Fibroblast of lung (primary cell): Measurements from ENCODE around the gene TRAF6. TPM values are rescaled to one million over a fixed set of nuclear protein-coding genes. Genes with fewer than 3 reads are reported as not detected.

Source experiments
- DNase-seq, 2 donors: peaks; one replicate each; pipeline versions ENCODE4 v3.0.0 to v3.0.0-alpha.2; 2010; ENCODE audit warnings: low read depth in 2 of 2
- H2AFZ ChIP-seq: 2 replicates; pipeline ENCODE4 v1.5.1; 2012; ENCODE audit warnings: low read length, control low read depth, inconsistent platforms
- H3K27ac ChIP-seq: 2 replicates; pipeline ENCODE4 v1.5.1; 2011; ENCODE audit warnings: low read length, control low read depth; ENCODE audit not compliant: insufficient read depth
- H3K27me3 ChIP-seq: 2 replicates; pipeline ENCODE4 v1.5.1; 2011; ENCODE audit warnings: mild to moderate bottlenecking, low read length; ENCODE audit not compliant: control insufficient read depth, insufficient read depth
- H3K36me3 ChIP-seq: 2 replicates; pipeline ENCODE4 v1.5.1; 2011; ENCODE audit warnings: low read length; ENCODE audit not compliant: control insufficient read depth, insufficient read depth
- H3K4me1 ChIP-seq: 2 replicates; pipeline ENCODE4 v1.5.1; 2011; ENCODE audit warnings: low read length; ENCODE audit not compliant: control insufficient read depth, insufficient read depth; ENCODE audit errors: extremely low read depth
- H3K4me2 ChIP-seq: 2 replicates; pipeline ENCODE4 v1.5.1; 2011; ENCODE audit warnings: low read length, control low read depth; ENCODE audit not compliant: insufficient read depth; ENCODE audit errors: extremely low read depth
- H3K4me3 ChIP-seq, 4 experiments: fragments of 200-600 bp in 1 of 4; sonication (generic) in 1 of 4; replicated peaks in 1 of 4; 2 replicates each; pipeline ENCODE4 v1.5.1; 2011 to 2016; ENCODE audit warnings: low read length in 4 of 4, low read depth in 3 of 4, mild to moderate bottlenecking in 3 of 4, control low read depth in 2 of 4, inconsistent platforms in 1 of 4, mixed read lengths in 1 of 4; ENCODE audit not compliant: insufficient read depth in 1 of 4; ENCODE audit errors: control extremely low read depth in 1 of 4
- H3K79me2 ChIP-seq: 2 replicates; pipeline ENCODE4 v1.5.1; 2012; ENCODE audit warnings: mild to moderate bottlenecking, low read length, inconsistent platforms; ENCODE audit not compliant: control insufficient read depth, insufficient read depth
- H3K9ac ChIP-seq: 2 replicates; pipeline ENCODE4 v1.5.1; 2011; ENCODE audit warnings: mild to moderate bottlenecking, low read length, control low read depth; ENCODE audit not compliant: insufficient read depth
- H3K9me3 ChIP-seq: 2 replicates; pipeline ENCODE4 v1.5.1; 2012; ENCODE audit warnings: low read depth, low read length; ENCODE audit not compliant: control insufficient read depth, insufficient read depth
- H4K20me1 ChIP-seq: 2 replicates; pipeline ENCODE4 v1.5.1; 2011; ENCODE audit warnings: low read length; ENCODE audit not compliant: control insufficient read depth, insufficient read depth; ENCODE audit errors: extremely low read depth
- EZH2 ChIP-seq: IDR thresholded peaks from 2 replicates; pipeline ENCODE4 v1.5.1; 2012; ENCODE audit warnings: low read length, control low read depth, mild to moderate bottlenecking; ENCODE audit errors: missing control alignments
- polyA plus RNA-seq, 2 donors: library from polyadenylated mRNA; depleted of rRNA in 1 of 2; stranded (reverse) in 1 of 2; unstranded in 1 of 2; fragments of >200 nt; gene quantifications; 2 replicates each; pipeline ENCODE4 v1.2.1, GENCODE V29; 2011 to 2012; ENCODE audit warnings: missing spikeins in 1 of 2
- total RNA-seq: library from RNA; depleted of rRNA; stranded (reverse); fragments of >200 nt; gene quantifications from 2 replicates; pipeline ENCODE4 v1.2.1, GENCODE V29; 2014
- TF ChIP-seq, protein P1 (sequence below), 2 donors: IDR thresholded peaks in 1 of 2; conservative IDR thresholded peaks in 1 of 2; 1 replicate in 1 of 2; 2 replicates in 1 of 2; pipeline ENCODE4 v1.5.1; 2011 to 2012; ENCODE audit warnings: low read length in 2 of 2, control low read depth in 1 of 2, inconsistent platforms in 1 of 2, low read depth in 1 of 2, mild to moderate bottlenecking in 1 of 2

The TRAF6 gene
- total and polyA plus RNA-seq, 2 donors (not counting 1 experiment from before 2014, with no cell fraction given), result 6.6 to 9.0 TPM

DNA sequence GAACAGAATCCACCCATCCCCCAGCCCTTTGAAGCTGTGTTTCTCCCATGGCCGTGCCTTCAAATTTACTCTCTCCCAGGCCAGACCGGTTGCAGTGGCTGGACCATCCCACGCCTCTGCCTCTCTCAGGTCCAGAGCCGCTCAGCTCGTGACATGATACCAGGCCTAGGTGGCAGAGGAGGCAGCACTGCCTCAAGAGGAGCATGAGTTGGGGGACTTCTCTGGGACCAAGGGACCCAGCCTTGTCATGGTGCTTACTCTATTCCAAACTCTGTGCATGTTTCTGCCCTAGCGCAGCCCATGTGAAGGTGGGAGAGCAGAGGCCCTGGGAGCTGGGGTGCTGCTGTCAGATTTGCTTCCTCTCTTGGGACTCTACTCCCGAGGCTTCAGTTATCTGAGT is 51.0 kb downstream of the TRAF6 start:
- no peaks in the 10 kb centered on the region for H3K36me3 ChIP-seq
- no peaks in the 10 kb centered on the region for H3K79me2 ChIP-seq
- H4K20me1 ChIP-seq, result no peaks in the 10 kb centered on the region
- no peak overlapping the region for H2AFZ ChIP-seq
- H3K27me3 ChIP-seq, result no peaks in the 10 kb centered on the region
- no peak overlapping the region for H3K27ac ChIP-seq
- TF ChIP-seq EZH2, result no peak
- TF ChIP-seq, protein P1, sequence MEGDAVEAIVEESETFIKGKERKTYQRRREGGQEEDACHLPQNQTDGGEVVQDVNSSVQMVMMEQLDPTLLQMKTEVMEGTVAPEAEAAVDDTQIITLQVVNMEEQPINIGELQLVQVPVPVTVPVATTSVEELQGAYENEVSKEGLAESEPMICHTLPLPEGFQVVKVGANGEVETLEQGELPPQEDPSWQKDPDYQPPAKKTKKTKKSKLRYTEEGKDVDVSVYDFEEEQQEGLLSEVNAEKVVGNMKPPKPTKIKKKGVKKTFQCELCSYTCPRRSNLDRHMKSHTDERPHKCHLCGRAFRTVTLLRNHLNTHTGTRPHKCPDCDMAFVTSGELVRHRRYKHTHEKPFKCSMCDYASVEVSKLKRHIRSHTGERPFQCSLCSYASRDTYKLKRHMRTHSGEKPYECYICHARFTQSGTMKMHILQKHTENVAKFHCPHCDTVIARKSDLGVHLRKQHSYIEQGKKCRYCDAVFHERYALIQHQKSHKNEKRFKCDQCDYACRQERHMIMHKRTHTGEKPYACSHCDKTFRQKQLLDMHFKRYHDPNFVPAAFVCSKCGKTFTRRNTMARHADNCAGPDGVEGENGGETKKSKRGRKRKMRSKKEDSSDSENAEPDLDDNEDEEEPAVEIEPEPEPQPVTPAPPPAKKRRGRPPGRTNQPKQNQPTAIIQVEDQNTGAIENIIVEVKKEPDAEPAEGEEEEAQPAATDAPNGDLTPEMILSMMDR (conservative IDR thresholded peaks at IDR 0.05 in 1 of 2, IDR thresholded peaks at IDR 0.05 in 1 of 2; ENCODE audit: low read depth in 1 of 2, low read length in 2 of 2), result no peak
- no peak overlapping the region for H3K4me3 ChIP-seq
- H3K9me3 ChIP-seq, result no peaks in the 10 kb centered on the region
- DNase-seq, result no peak
- peaks cover 25% of the 10 kb centered on the region for H3K4me1 ChIP-seq
- no peak overlapping the region for H3K9ac ChIP-seq
- no peak overlapping the region for H3K4me2 ChIP-seq

DNA sequence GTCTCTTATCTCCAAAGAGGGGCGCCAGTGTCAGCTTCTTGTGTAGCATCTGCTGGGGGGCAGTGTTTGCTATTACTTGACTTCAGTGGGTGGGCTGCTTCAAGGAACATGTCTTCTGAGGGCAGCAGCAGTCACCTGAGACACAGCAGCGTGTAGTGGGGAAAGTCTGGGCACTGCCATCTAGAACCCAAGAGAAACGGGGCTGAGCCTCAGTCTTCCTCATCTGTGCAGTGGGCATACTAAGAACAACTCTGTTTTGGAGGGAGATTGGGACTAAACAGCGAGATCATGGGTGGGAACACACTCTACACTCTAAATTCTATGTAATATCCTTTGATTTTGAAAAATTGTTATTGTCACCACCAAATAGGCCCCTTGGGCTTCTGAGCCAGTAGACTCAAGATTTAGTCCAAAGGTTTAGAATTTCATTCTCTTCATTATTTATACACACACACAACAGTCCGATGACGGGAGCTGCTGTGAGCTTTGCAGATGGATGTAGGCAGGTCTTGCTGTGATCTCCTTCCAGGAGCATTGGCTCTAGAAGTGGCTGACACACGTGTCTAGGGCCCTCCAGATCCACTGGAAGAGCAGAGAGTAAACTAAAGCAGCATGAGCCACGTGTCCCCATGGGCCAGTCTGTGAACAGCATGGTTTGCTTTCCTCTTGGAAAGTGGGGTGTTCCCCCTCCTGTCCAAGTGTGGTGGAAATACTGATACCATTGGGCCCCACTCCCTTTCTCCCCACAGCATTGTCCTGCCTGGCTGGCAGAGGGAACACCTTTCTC is 51.8 kb downstream of the TRAF6 start:
- peaks cover 19% of the 10 kb centered on the region for H3K4me1 ChIP-seq
- H3K79me2 ChIP-seq, result no peaks in the 10 kb centered on the region
- no peaks in the 10 kb centered on the region for H3K9me3 ChIP-seq
- DNase-seq, result no peak
- no peaks in the 10 kb centered on the region for H3K36me3 ChIP-seq
- no peak for TF ChIP-seq EZH2
- TF ChIP-seq, protein P1 (conservative IDR thresholded peaks at IDR 0.05 in 1 of 2, IDR thresholded peaks at IDR 0.05 in 1 of 2; ENCODE audit: low read depth in 1 of 2, low read length in 2 of 2), result no peak
- H3K4me2 ChIP-seq, result no peak overlapping the region
- no peaks in the 10 kb centered on the region for H3K27me3 ChIP-seq
- no peak overlapping the region for H3K27ac ChIP-seq
- H2AFZ ChIP-seq, result no peak overlapping the region
- no peak overlapping the region for H3K9ac ChIP-seq
- no peaks in the 10 kb centered on the region for H4K20me1 ChIP-seq
- no peak overlapping the region for H3K4me3 ChIP-seq

DNA sequence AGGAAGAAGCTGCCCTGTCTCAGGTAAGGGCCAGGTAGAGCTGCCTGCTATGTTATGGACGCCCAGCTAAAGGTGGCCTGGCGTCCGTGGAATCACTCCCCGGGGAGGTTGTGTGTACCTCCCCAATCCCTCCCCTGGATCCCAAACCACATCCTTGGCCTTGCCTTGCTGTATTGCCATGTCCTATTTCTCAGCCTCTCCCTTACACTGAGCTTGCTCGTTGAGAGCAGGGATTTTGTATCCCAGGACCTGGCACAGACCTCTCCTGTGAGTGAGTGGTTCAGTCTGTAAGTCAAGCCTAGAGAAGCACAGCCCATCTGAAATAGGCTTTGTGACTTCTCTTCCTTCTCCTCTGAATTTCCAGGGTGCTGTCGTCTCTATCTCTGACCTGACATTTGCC is 53.9 kb downstream of the TRAF6 start:
- Histone ChIP-seq H3K36me3 (no peaks in the 10 kb centered on the region), H3K4me1 (peaks cover 17% of the 10 kb centered on the region), H3K27ac (peak overlapping the region; percentile 69), H3K9me3 (no peaks in the 10 kb centered on the region), H3K4me3 (no peak overlapping the region), H3K4me2 (peak overlapping the region; percentile 36), H3K9ac (peak overlapping the region; percentile 45), H4K20me1 (no peaks in the 10 kb centered on the region), H3K79me2 (no peaks in the 10 kb centered on the region), H3K27me3 (no peaks in the 10 kb centered on the region), H2AFZ (peak overlapping the region; percentile 58)
- TF ChIP-seq, protein P1 (conservative IDR thresholded peaks at IDR 0.05 in 1 of 2, IDR thresholded peaks at IDR 0.05 in 1 of 2; ENCODE audit: low read depth in 1 of 2, low read length in 2 of 2), result no peak
- peak; percentile 77 to 80 for DNase-seq
